Measurements from ENCODE around the gene SNX8.
A peak's percentile ranks its signal among the peaks of the same experiment; 100 is the strongest.

Gene SNX8

GRCh38 chr7:2314209-2314955 is at the start of gene SNX8:
SNX8 (minus strand) TSS chr7:2314441; CDS start chr7:2314421, 20 bp downstream.
- no peak for FAIRE-seq
- peak; percentile 94 for TF ChIP-seq POLR2A (IDR thresholded peaks at IDR 0.05; ENCODE audit: low read depth, low read length)
- DNase-seq (ENCODE audit: insufficient read length, low spot score): peak; percentile 100

GRCh38 chr7:2362385-2363088 is 48.3 kb upstream of the SNX8 start:
- no peak for FAIRE-seq
- no peak for DNase-seq (ENCODE audit: insufficient read length, low spot score)
- TF ChIP-seq POLR2A (IDR thresholded peaks at IDR 0.05; ENCODE audit: low read depth, low read length): no peak

- DNase-seq (ENCODE audit: insufficient read length, low spot score): no peak
- no peak for TF ChIP-seq POLR2A (IDR thresholded peaks at IDR 0.05; ENCODE audit: low read depth, low read length)
- FAIRE-seq: no peak
Measured at GRCh38 chr7:2360796-2361195, 46.6 kb upstream of the SNX8 start.

GRCh38 chr7:2359610-2360009 is 45.4 kb upstream of the SNX8 start:
- DNase-seq (ENCODE audit: insufficient read length, low spot score) (no peak), FAIRE-seq (no peak)
- TF ChIP-seq POLR2A (IDR thresholded peaks at IDR 0.05; ENCODE audit: low read depth, low read length): no peak

- TF ChIP-seq POLR2A (IDR thresholded peaks at IDR 0.05; ENCODE audit: low read depth, low read length): no peak
- no peak for DNase-seq (ENCODE audit: insufficient read length, low spot score)
Measured at GRCh38 chr7:2358968-2359527, 44.8 kb upstream of the SNX8 start.

GRCh38 chr7:2357571-2357970 is 43.3 kb upstream of the SNX8 start:
- no peak for FAIRE-seq
- DNase-seq (ENCODE audit: insufficient read length, low spot score): no peak
- TF ChIP-seq POLR2A (IDR thresholded peaks at IDR 0.05; ENCODE audit: low read depth, low read length): no peak

More at GRCh38 chr7:2358968-2359527, 44.8 kb upstream of the SNX8 start:
- FAIRE-seq: no peak

GRCh38 chr7:2357165-2357564 is 42.9 kb upstream of the SNX8 start:
- FAIRE-seq: no peak
- no peak for TF ChIP-seq POLR2A (IDR thresholded peaks at IDR 0.05; ENCODE audit: low read depth, low read length)
- DNase-seq (ENCODE audit: insufficient read length, low spot score): no peak

- FAIRE-seq (no peak), DNase-seq (ENCODE audit: insufficient read length, low spot score) (no peak)
- TF ChIP-seq POLR2A (IDR thresholded peaks at IDR 0.05; ENCODE audit: low read depth, low read length): no peak
Measured at GRCh38 chr7:2355705-2356008, 41.4 kb upstream of the SNX8 start.

GRCh38 chr7:2354939-2355704 is 40.9 kb upstream of the SNX8 start:
- no peak for TF ChIP-seq POLR2A (IDR thresholded peaks at IDR 0.05; ENCODE audit: low read depth, low read length)
- FAIRE-seq: no peak
- peak; percentile 52 for DNase-seq (ENCODE audit: insufficient read length, low spot score)

GRCh38 chr7:2354186-2354938 is 40.1 kb upstream of the SNX8 start, which contains the start of gene EIF3B:
EIF3B (plus strand) TSS chr7:2354827; CDS start chr7:2354922, 95 bp downstream.
- TF ChIP-seq POLR2A (IDR thresholded peaks at IDR 0.05; ENCODE audit: low read depth, low read length): peak; percentile 100
- no peak for FAIRE-seq

GRCh38 chr7:2353936-2354185 is 39.6 kb upstream of the SNX8 start:
- DNase-seq (ENCODE audit: insufficient read length, low spot score) (peak; percentile 99), FAIRE-seq (no peak)
- TF ChIP-seq POLR2A (IDR thresholded peaks at IDR 0.05; ENCODE audit: low read depth, low read length): peak; percentile 98

More at GRCh38 chr7:2354186-2354938, 40.1 kb upstream of the SNX8 start, which contains the start of gene EIF3B:
- peak; percentile 97 for DNase-seq (ENCODE audit: insufficient read length, low spot score)

- TF ChIP-seq POLR2A (IDR thresholded peaks at IDR 0.05; ENCODE audit: low read depth, low read length): no peak
- DNase-seq (ENCODE audit: insufficient read length, low spot score): no peak
- no peak for FAIRE-seq
Measured at GRCh38 chr7:2353113-2353935, 39.1 kb upstream of the SNX8 start.

GRCh38 chr7:2350861-2351260 is 36.6 kb upstream of the SNX8 start:
- FAIRE-seq: no peak
- DNase-seq (ENCODE audit: insufficient read length, low spot score): no peak
- TF ChIP-seq POLR2A (IDR thresholded peaks at IDR 0.05; ENCODE audit: low read depth, low read length): no peak
